HG02759 (cell line): ENCODE results near the gene MEOX2.

Experiments used
- ATAC-seq: cut with Tn5 transposase; IDR thresholded peaks from one replicate; pipeline ENCODE4 v1.9.1; 2021; ENCODE audit warnings: mild to moderate bottlenecking, moderate library complexity; ENCODE audit not compliant: unreplicated experiment

The MEOX2 gene

DNA sequence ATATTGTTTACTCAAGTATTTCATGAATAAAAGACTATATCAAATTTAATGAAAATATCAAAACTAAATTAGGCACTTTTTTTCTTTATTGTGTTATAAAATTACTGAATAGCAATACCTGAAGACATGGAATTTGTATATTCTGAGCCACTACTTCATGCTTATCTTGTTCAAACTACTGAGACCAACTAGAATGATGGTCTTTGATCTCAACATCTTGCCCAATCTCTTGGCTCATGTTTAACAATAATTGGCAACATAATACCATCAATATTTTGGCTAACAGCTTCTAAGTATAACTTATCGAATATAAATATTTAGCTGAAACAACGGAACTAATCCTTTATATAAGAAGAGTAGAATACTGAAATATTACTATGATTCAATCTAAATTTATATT lies 68.2 kb downstream of the MEOX2 start:
- ATAC-seq: no peak

DNA sequence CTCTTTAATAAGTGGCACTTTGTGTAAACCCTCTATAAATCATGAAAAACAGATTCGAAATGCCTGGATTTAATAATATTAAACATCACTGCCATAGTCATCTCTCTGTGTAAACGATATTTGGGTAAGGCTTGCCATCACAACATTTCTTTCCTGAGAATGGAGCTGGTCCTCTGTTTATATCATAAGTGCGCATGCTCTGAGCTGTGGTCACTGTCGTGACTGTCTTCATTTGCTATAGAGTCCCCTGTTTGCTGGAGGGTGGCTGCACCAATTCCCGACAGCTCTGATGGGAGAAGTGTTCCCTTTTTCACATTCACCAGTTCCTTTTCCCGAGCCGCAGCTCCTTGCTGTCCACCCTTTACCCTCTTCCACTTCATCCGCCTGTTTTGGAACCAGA lies 74.3 kb downstream of the MEOX2 start:
- no peak for ATAC-seq

DNA sequence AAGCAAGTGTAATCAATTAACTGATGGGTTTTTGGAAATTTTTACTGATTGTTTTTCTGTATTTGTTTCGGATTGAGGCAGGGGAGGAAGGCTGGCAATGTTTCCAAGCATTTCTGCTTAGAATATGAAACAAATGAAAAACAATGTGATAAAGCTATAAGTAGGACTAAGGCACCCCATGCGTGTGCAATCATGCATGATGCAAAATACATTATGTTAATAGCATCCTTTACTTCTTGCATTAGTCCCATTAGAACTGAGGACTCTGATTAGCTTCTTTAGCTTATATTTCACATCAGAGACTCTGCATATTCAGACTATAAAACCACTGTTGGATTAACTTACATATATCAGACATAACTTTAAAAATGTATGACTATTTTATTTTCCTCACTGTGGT lies 76.0 kb downstream of the MEOX2 start:
- ATAC-seq: no peak

DNA sequence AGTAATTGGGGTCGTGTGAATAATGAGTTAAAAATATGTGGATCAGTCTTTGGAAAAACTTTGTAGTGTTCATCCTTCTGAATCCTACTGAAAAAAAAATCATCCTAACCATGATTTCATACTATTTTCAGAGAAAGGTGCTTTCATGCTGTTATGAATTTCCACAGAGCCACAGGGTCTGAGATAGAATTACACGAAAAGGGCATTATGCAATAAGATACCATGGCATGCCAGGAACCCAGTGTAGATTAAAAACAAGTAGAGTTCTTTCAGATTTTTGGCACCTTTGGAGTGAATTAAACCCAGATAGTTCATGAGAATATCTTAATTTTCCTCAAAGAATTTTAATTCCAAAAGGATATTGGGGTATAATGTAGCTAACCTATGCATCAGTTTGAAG lies 77.2 kb downstream of the MEOX2 start:
- no peak for ATAC-seq

DNA sequence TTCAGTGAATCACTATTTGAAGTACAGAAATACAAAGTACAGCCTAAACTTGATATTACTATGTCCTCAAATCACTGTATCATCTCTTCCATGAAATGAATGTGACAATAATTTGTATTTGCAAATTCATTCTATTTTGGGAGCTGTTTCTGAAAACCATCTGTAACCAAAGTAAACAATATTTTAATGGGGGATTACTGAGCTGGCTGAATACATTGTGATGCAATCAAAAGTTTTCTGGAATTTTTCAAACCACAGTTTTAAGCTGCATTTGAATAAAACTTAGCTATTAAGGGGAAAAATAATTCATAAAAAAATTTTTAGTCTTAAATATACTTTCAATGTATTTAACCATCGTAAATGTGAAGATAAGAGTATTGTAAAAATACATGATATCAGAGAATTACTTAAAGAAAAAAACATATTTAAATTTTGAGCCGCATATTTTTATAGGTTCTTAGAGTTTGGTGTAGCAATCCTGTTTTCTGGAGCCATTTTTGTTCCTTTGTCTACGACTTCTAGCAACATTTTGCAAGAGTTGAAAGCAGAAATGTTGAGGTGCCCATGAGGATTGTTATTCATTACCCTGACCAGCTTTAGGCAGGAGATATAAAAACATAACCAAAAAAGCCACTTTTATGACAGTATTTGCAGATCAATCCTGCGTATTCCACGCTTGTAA lies 78.8 kb downstream of the MEOX2 start:
- no peak for ATAC-seq

DNA sequence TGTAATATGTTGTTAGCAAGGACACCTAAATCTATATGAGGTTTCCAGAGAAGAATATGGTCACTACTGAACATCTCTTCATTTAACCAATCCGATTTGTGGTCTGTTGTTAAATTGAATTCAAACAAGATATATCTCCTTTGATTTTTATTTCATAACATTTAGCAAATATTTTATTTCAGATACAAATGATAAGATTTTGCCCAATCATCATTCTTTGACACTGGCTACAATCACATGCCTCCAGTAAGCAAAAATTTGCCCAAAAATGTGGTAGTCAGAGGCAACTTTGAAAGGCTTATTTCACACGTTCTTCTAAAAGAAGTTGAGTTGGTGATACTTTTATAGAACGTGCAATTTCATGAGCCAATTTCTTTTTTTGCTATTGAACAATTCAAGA lies 79.9 kb downstream of the MEOX2 start:
- no peak for ATAC-seq

DNA sequence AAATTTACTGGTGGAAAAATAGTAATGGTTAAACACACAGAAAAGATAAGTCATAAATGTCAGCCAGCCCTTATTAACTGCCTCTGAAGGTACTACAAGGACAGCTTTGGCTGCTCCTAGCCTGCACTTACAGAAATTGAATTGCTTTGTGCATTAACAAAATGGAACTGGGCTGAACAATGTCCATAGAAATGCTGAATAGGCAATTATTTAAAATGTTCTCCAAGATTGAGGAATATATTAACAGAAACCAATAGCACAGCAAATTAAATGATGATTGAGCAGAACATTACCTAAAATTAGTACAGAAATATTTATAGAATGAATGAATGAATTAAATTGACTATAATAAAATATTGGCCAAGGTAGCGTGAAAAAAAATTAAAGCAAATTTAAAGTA lies 82.3 kb downstream of the MEOX2 start:
- no peak for ATAC-seq

DNA sequence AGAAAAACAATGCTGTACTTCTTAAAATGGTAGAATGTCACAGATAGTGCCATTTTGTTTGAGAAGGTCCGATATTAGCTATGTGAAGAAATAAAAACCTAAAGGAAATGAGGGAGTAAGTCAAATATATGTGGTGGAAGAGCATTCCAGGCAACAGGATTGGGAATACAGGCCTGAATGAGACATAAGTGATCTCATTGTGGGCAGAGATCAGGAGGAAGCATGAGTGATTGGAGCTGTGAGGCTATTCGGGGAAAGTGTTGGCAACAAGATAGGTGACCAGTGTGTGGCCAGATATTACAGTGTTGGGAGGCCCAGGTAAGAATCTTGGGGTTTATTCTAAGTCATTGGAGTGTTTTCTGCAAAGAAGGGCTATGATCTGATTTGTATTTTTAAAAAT lies 83.4 kb downstream of the MEOX2 start:
- no peak for ATAC-seq

DNA sequence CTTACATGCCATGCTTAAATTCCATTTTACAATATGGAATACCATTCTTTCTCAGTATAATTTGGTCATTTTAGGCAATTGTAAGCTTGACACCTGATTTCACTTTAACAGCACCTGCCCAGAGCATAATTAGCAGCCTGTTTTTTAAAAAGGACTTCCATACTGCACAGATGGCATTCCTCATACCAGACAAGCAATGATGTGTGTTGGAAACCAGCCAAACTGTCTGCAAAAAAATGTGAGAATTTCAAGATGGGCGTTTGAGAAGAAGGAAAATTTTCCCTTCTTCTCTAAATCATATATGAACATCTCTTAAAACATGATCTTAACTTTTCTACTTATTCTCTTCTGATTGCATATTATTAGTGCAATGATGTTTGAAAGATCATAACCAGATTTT lies 84.2 kb downstream of the MEOX2 start:
- no peak for ATAC-seq

DNA sequence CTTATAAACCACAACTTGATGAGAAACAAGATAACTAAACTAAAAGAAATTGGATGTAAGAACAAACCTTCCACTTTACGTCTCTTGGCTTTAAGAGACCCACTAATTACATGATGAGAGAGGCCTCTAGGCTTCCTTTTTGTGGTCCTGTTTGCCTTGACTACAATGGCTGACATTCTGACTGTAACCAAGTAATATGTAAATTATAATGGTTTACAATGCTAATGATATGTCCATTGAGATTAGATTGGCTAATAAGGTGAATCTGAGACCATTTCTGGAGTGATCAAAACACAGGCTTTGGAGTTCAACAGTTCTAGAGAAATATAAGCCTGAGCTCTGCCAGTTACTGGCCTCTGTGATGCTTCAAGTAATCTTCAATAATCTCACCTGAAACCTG lies 85.3 kb downstream of the MEOX2 start:
- no peak for ATAC-seq

DNA sequence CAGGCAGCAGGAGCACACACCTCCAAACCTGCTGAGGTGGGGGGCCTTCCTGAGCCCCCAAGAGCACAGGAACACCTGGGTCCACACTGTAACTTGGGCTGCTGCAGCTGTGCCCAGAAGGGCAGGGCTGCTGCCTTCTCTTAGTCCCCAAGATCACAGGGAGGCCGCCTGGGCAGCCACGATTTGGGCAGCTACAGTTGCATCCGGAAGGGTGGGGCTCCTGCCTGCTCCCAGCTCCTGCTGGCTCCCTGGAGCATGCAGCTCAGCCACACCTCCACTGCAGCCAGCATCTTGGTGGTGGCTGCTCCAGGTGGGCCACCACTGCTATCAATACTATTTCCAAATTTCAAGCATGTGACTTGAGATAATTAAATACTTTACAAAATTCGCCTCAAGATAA lies 86.2 kb downstream of the MEOX2 start:
- no peak for ATAC-seq

DNA sequence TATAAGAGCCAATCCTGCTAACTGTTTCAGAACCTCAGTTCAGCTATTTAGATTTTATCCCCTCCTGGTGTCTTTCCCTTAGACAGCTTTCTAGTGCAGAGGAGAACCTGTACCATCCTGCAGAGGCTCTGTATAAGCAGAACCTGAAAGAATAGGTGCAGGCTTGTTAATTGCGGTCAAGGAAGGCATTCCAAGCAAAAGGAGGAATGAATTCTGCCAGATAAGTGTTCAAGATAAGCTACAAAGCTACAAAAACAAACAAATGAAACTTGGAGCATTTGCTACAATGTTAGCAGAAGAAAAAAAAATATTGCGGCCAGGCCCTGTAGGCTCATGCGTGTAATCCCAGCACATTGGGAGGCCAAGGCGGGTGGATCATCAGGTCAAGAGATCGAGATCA lies 92.0 kb downstream of the MEOX2 start:
- ATAC-seq: no peak

DNA sequence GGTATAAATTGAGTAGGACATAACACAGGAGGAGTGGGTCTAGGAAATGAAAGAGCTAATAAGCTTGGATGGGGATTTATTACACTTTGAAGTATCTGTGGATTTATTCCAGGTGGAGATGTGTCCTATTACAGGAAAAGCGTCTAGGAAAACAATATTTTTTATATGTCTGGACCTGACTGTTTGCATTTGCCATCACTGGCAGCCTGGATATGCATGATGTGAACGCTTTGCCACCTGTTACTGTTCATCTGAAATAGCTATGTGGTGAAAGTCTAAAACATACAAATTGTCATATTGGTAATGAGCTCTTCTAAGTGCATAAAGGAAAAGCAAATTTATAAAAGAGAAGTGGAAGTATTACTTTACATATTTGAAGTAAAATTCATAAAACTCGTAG lies 93.1 kb downstream of the MEOX2 start:
- no peak for ATAC-seq

DNA sequence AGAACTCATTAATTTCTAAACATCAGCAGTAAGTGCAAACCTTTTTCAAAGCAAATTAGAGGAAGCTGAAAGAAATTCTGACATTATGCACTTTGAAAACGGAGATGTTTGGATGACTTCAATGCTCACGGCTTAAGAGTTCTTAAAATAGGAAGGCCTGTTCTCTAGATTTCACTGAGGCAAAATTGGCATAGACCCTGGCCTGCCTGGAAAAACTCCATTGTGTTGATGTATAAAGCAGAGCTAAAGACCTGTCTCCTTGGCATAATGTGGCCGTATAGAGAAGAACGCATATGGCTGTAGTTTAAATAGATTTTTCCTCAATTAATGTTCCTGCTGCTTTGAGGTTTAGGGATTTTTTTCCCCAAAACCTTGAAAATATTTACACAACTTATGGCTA lies 100.2 kb downstream of the MEOX2 start:
- ATAC-seq: no peak

DNA sequence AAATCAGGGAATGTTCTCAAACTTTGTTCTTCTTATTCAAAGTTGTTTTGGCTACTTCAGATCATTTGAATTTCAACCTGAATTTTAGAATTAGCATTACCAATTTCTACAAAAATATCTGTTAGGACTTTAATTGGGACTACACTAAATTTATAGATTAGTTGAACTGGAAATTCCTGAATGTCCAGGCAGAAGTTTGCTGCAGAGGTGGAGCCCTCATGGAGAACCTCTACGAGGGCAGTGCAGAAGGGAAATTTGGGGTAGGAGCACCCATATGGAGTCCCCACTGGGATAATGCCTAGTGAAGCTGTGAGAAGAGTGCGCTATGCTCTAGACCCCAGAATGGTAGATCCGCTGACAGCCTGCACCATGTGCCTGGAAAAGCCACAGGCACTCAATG lies 101.9 kb downstream of the MEOX2 start:
- ATAC-seq: no peak

DNA sequence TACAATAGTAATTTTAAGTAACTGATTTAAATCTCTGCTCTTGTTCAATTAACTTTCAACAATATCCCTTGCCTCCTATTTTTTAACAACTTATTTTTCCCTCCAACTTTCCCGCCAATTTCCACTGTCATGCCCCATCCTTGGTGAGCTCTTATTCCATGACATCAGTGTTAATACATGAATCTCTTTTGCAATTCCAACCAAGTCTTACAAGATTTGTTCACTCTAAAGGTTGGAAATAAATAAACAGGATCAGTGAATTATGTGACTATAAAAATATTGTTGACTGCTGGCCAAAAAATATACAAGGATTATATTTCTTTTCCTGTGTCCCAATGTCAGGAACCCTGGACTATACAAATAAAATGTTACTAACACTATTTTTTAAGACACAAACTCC lies 103.7 kb downstream of the MEOX2 start:
- ATAC-seq: no peak

DNA sequence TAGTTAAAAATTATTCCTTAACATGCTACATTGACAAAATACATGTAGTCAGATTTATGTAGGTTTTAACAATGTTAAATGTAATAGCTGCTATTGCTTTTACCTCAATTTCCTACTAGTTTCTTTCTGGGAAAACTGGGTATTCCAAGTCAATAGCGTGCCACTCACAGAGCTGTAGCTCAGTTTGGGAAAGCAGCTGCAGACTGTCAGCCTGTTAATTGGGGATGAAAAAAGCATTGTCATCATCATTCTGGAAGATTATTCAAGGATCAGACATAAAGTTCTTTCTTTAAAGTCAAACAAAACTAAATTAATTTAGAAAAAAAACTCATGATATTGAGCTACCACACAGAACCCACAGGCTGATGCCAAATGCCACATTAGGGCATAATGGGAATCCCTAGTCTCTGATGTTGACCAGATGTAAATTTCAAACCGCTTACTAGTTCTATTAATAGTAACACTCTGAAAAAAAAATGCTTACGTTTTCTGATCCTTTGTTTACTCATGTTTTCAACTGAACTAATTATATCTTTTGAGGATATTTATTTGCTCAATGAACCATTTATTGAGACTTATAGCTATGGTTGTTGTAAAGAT lies 105.0 kb downstream of the MEOX2 start:
- ATAC-seq: no peak

DNA sequence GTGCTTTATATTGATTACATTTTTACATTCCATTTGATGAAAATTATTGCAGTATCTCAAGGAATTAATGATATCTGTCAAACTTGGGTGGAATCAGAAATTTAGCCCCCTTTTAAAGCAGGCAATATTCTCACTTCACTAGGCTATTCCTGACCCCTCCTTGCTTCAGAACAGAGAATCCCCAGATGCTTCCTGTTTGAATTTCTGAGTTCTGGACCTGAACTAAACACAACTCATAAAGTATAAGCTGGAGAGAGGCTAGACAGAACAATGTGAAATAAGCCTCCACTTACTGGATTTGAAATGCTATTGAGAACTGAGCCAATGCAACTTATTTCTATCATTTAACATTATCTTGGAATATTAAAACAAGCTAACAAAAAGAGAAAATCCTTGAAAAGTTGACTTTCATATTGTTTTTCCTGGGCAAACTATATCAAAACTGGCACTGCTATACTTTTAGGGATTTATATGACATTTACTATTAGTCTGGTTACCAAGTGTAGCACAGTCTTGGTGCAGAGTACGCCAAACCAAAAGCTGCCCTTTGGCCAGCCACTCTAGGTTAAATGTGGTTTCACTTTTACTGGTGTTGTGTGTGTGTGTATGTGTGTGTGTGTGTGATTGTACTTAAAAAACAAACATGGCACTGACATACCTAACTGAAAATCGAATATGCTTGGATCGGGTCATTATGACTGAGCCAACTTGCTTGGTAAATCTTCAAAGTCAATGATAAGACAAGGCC lies 105.7 kb downstream of the MEOX2 start:
- ATAC-seq: no peak

DNA sequence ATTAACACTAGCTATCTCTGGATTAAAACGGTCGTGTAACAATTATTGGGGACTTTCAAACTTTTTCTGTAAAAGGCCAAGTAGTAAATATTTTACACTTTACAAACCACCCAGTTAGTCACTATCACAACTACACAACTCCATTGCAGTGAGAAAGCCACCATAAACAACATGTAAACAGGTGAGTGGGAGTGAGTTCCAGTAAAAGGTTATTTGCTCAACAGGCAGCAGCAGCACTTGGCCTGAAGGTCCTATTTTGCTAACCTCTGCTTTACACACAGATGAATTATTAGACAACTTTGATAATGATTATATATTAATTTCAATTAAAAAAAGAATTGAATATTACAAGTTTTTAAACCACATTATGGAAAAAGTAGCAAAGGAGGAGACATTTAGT lies 108.9 kb downstream of the MEOX2 start:
- ATAC-seq: no peak

DNA sequence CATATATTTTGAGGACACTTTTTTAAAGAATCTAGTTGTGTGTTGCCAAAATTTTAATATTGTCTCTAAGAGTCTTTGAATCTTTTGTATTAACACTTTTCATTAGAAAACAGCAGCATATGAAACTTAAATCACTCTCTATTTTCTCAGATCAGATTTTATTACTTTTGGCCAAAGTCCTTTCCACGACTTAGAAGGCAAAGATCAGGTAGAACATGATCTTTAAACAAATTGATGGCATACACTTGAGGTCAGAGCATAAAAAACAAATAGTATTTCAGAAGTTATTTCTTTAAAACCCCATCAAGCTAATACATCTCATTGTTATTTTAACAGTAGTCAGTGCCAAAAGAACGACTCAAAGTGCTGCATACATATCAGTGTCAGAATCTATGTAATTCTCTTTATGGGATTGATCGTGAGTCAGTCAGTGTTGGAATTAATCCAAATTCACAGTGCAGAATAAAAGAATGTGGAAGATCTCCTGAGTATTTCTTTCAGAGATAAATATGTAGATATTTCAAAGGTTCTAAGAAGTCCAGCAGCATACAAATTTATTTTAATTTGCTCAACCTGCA lies 115.1 kb downstream of the MEOX2 start:
- no peak for ATAC-seq

DNA sequence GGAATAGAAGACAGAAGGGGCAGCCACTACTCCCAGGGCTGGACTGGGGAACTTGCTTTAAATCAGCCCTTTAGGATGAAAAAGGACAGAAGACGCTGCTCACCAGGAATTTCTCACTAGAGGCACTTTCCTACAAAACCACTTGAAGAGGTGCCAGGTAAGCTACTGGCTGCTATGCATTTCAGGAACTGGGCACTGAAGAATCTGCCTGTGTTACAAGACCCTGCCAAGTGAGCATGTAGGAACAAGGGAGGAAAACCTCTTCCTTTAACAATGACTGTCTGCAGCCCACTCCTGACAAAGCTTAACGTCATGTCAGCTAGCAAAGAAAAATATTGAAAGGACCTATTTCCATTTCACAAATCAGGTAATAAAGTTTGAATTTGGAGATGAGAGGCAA lies 118.8 kb downstream of the MEOX2 start:
- ATAC-seq: no peak

DNA sequence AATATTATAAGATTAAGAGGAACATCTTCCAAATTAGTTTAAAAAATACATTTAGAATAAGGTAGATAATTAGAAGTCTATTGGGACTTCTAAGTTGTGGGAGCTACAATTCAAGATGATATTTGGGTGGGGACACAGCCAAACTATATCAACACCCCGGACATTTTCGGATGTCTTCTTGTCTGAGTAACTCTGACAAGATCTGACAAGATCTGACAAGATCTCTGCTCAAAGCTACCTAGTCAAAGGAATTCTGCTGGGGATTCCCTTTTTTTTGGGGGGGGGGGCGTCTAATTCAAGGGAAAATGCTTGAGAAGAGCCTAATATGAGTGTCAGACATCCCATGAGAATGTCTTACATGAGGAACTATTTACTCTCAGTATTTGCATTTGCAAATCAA lies 119.4 kb downstream of the MEOX2 start:
- ATAC-seq: no peak
